Measurements from ENCODE around the gene APBA1. TPM values are rescaled to one million over a fixed set of nuclear protein-coding genes. Genes with fewer than 3 reads are reported as not detected.

The APBA1 gene
- total and polyA plus RNA-seq, 2 of the 4 experiments (the other 2 are of a cell fraction): 3.8 to 5.1 TPM

GRCh38 chr9:69446496-69446895 is 225.7 kb downstream of the APBA1 start:
- H2AK9ac ChIP-seq (replicated peaks; ENCODE audit: low read depth, low read length, poor library complexity): no peak overlapping the region
- H2BK15ac ChIP-seq (ENCODE audit: low read depth, low read length): no peak overlapping the region
- no peak overlapping the region for H2AFZ ChIP-seq (replicated peaks; ENCODE audit: low read length, poor library complexity)
- no peaks in the 10 kb centered on the region for H3K27me3 ChIP-seq (ENCODE audit: control insufficient read depth, insufficient read depth, low read length)
- TF ChIP-seq CHD1 (IDR thresholded peaks at IDR 0.05; ENCODE audit: low read depth, low read length) (no peak), BHLHE40 (IDR thresholded peaks at IDR 0.05; ENCODE audit: low read depth, low read length) (no peak), SMC3 (IDR thresholded peaks at IDR 0.05; ENCODE audit: low read depth, low read length) (no peak), RFX5 (IDR thresholded peaks at IDR 0.05; ENCODE audit: low read depth, low read length) (no peak), CTCF (conservative IDR thresholded peaks at IDR 0.05; ENCODE audit: low read depth, low read length) (no peak), RAD21 (IDR thresholded peaks at IDR 0.05; ENCODE audit: low read length) (no peak), CEBPB (IDR thresholded peaks at IDR 0.05; ENCODE audit: low read depth, low read length) (no peak), POLR2A (IDR thresholded peaks at IDR 0.05; ENCODE audit: low read depth, low read length) (no peak), RCOR1 (IDR thresholded peaks at IDR 0.05; ENCODE audit: insufficient replicate concordance, low read length) (no peak), ELK1 (IDR thresholded peaks at IDR 0.05; ENCODE audit: borderline replicate concordance, low read depth, low read length) (no peak), USF2 (IDR thresholded peaks at IDR 0.05; ENCODE audit: low read depth, low read length) (no peak), MAZ (IDR thresholded peaks at IDR 0.05; ENCODE audit: borderline replicate concordance, low read depth, low read length) (no peak), FOS (IDR thresholded peaks at IDR 0.05; ENCODE audit: low read depth, low read length) (no peak), MXI1 (IDR thresholded peaks at IDR 0.05; ENCODE audit: borderline replicate concordance, low read depth, low read length) (no peak)
- DNase-seq (no peak), ATAC-seq (ENCODE audit: low read depth) (no peak)
- H3K4me1 ChIP-seq (ENCODE audit: control insufficient read depth, insufficient read depth, low read length): no peaks in the 10 kb centered on the region
- no CpG with 5 or more reads among the region's 6 CpGs for WGBS, 2 experiments (ENCODE audit: extremely low coverage in 2 of 2, insufficient read length in 1 of 2)
- H3K36me3 ChIP-seq (ENCODE audit: control insufficient read depth, insufficient read depth, low read length): peaks cover 1% of the 10 kb centered on the region
- intact Hi-C loops (cut with micrococcal nuclease): no loop called here
- no peak overlapping the region for H3K4me3 ChIP-seq (ENCODE audit: insufficient read depth, low read depth, low read length)
- ChIA-PET CTCF (no interaction called here), POLR2A (ENCODE audit: unreplicated experiment) (no interaction called here)
- H4K91ac ChIP-seq (ENCODE audit: insufficient read depth, low read depth, low read length): no peak overlapping the region
- no peaks in the 10 kb centered on the region for H4K20me1 ChIP-seq (ENCODE audit: insufficient read depth, low read length)
- H2BK5ac ChIP-seq (ENCODE audit: low read depth, low read length, poor library complexity, severe bottlenecking): no peak overlapping the region
- H3K56ac ChIP-seq (ENCODE audit: extremely low read depth, insufficient read depth, low read length): no peak overlapping the region
- H3K4ac ChIP-seq (ENCODE audit: low read depth, low read length): no peak overlapping the region
- no peak overlapping the region for H3K27ac ChIP-seq (ENCODE audit: insufficient read depth, low read length)
- dilution Hi-C loops (cut with HindIII; ENCODE audit: low sequenced_read_pairs, unreplicated experiment): no loop called here
- no peak overlapping the region for H3K18ac ChIP-seq (ENCODE audit: low read depth, low read length)
- no peak overlapping the region for H3K23ac ChIP-seq (ENCODE audit: low read depth, low read length)
- H3K79me1 ChIP-seq (ENCODE audit: low read depth in 1 of 2, low read length in 2 of 2): no peaks in the 10 kb centered on the region
- no peak overlapping the region for H2BK20ac ChIP-seq (ENCODE audit: low read depth, low read length)
- no TSS peak for BruUV-seq (replicated peaks)
- no peak overlapping the region for H3K14ac ChIP-seq (replicated peaks; ENCODE audit: low read depth, low read length)
- H4K5ac ChIP-seq (ENCODE audit: low read depth, low read length): no peak overlapping the region
- no peaks in the 10 kb centered on the region; the same call in 1 of the 2 replicates for H3K9me3 ChIP-seq (ENCODE audit: control insufficient read depth, insufficient read depth, low read length)
- peaks cover 7% of the 10 kb centered on the region; the same call in 1 of the 2 replicates for H3K9me1 ChIP-seq (ENCODE audit: insufficient read depth, low read length)
- in situ Hi-C loops (cut with MboI; ENCODE audit: low sequenced_read_pairs): no loop called here
- no peak overlapping the region for H2AK5ac ChIP-seq (ENCODE audit: low read depth, low read length)
- H3K9ac ChIP-seq (ENCODE audit: low read depth, low read length): no peak overlapping the region
- no peak overlapping the region for H3K4me2 ChIP-seq (ENCODE audit: low read depth, low read length)
- H4K8ac ChIP-seq (ENCODE audit: low read depth in 2 of 2, low read length in 2 of 2): no peak overlapping the region
- H2BK120ac ChIP-seq (ENCODE audit: low read depth, low read length): no peak overlapping the region

All from IMR-90 (cell line).